ENCODE results near the gene ACTR1A.

The ACTR1A gene

GRCh38 chr10:102514487-102515311 is 12.2 kb upstream of the ACTR1A start:
- no peak for TF ChIP-seq CTCF (IDR thresholded peaks at IDR 0.05; ENCODE audit: extremely low read depth, missing control alignments)
- DNase-seq (ENCODE audit: low spot score), result no peak

GRCh38 chr10:102511583-102512274 is 9.2 kb upstream of the ACTR1A start:
- TF ChIP-seq CTCF (IDR thresholded peaks at IDR 0.05; ENCODE audit: extremely low read depth, missing control alignments), result no peak
- DNase-seq (ENCODE audit: low spot score), result peak; percentile 61

- DNase-seq (ENCODE audit: low spot score), result no peak
- no peak for TF ChIP-seq CTCF (IDR thresholded peaks at IDR 0.05; ENCODE audit: extremely low read depth, missing control alignments)
Measured at GRCh38 chr10:102509387-102509786, 6.9 kb upstream of the ACTR1A start.

GRCh38 chr10:102508506-102508905 is 6.0 kb upstream of the ACTR1A start:
- no peak for TF ChIP-seq CTCF (IDR thresholded peaks at IDR 0.05; ENCODE audit: extremely low read depth, missing control alignments)
- no peak for DNase-seq (ENCODE audit: low spot score)

- DNase-seq (ENCODE audit: low spot score), result no peak
- no peak for TF ChIP-seq CTCF (IDR thresholded peaks at IDR 0.05; ENCODE audit: extremely low read depth, missing control alignments)
Measured at GRCh38 chr10:102507521-102507920, 5.0 kb upstream of the ACTR1A start.

GRCh38 chr10:102505462-102506115 is 3.1 kb upstream of the ACTR1A start:
- TF ChIP-seq CTCF (IDR thresholded peaks at IDR 0.05; ENCODE audit: extremely low read depth, missing control alignments), result no peak
- DNase-seq (ENCODE audit: low spot score), result no peak

GRCh38 chr10:102504976-102505300 is 2.4 kb upstream of the ACTR1A start:
- no peak for DNase-seq (ENCODE audit: low spot score)
- TF ChIP-seq CTCF (IDR thresholded peaks at IDR 0.05; ENCODE audit: extremely low read depth, missing control alignments), result no peak
